Erythroblast (primary cell): ENCODE measurements around the gene DPF3.

ENCODE experiments used
- GATA1 ChIP-seq: IDR thresholded peaks from 2 replicates; pipeline ENCODE4 v1.6.1; 2011; ENCODE audit warnings: low read depth, mild to moderate bottlenecking, control low read depth, low read length, moderate library complexity
- POLR2A ChIP-seq: IDR thresholded peaks from 2 replicates; pipeline ENCODE4 v1.6.1; 2011; ENCODE audit warnings: mild to moderate bottlenecking, low read length

DNA sequence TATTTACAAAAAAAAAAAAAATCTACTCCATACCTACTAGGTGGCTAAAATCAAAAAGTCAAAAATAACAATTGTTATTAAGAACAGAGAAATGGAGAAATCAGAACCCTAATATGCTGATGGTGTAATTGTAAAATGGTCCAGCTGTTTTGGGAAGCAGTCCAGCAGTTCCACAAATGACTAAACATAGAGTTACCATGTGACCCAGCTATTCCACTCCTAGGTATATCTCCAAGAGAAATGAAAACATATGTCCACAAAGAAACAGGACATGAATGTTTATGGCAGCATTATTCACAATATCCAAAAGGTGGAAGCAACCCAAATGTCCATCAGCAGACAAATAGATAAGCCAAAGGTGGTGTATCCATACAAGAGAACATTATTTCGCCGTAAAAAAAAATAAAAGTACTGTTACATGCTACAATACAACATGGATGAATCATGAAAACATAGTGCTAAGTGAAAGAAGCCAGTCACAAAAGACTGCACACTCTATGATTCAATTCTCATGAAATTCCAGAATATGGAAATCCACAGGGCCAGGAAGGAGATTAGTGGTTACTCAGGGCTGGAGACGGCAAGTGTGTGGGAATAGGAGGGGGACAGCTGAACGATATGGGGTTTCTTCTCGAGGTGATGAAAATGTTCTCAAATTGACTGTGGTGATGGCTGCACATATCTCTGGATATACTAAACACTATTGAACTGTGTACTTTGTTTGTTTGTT, 9.1 kb upstream of the DPF3 start:
- TF ChIP-seq POLR2A (no peak), GATA1 (no peak)
